Peyer's patch (tissue), 4 donors: ENCODE data around the gene NPNT.

Source experiments
- CTCF ChIP-seq, 6 experiments: fragments of 450-650 bp in 4 of 6; fragments of 200-600 bp in 2 of 6; sonication (generic) in 1 of 6; IDR thresholded peaks; one replicate each; pipeline ENCODE4 v1.5.1; 2017 to 2019; ENCODE audit warnings: antibody characterized with exemption in 6 of 6, mild to moderate bottlenecking in 3 of 6, moderate library complexity in 1 of 6
- POLR2A ChIP-seq, 2 donors: fragments of 450-650 bp; IDR thresholded peaks; one replicate each; pipeline ENCODE4 v1.5.1; 2017; ENCODE audit warnings: antibody characterized with exemption in 2 of 2, mild to moderate bottlenecking in 2 of 2, moderate library complexity in 2 of 2

GRCh38 chr4:105859233-105859632, 36.0 kb upstream of the NPNT start:
- TF ChIP-seq CTCF (IDR thresholded peaks at IDR 0.05) (no peak), POLR2A (IDR thresholded peaks at IDR 0.05) (no peak)
